Panc1 (cell line): ENCODE results near the gene ZFR2. TPM values are rescaled to one million over a fixed set of nuclear protein-coding genes. Genes with fewer than 3 reads are reported as not detected.
"Not testable (repeated sequence)": the region's sequence is repeated elsewhere in the genome, so short reads cannot be mapped to it uniquely, and the experiment has no call there.

ENCODE experiments used
- ATAC-seq: fragments of 200-7000 bp; cut with Tn5 transposase; 2 replicates; pipeline ENCODE4 v1.9.1; 2020; ENCODE audit warnings: mild to moderate bottlenecking, moderate library complexity
- BruUV-seq: library from RNA; stranded (reverse); fragments of 400-500 nt; replicated peaks from 2 replicates; lab custom pipeline; 2021; lab: Mats Ljungman, UMichigan
- CTCF ChIA-PET: fragments of 300-600 bp; sonication (Branson Sonifier 250); formaldehyde crosslinking; loops from one replicate; lab custom pipeline; 2022; ENCODE audit warnings: antibody characterized with exemption; lab: Charles Lee
- POLR2A ChIA-PET: fragments of 300-600 bp; sonication (Branson Sonifier 250); formaldehyde crosslinking; loops from one replicate; lab custom pipeline; 2022; ENCODE audit warnings: antibody characterized with exemption; lab: Charles Lee
- DNase-seq: peaks from one replicate; pipeline ENCODE4 v3.0.0-alpha.2; 2010; ENCODE audit warnings: low read depth, low spot score
- H3K27ac ChIP-seq: 2 replicates; pipeline ENCODE4 v1.5.1; 2011; ENCODE audit warnings: mild to moderate bottlenecking, low read length, inconsistent platforms
- H3K27me3 ChIP-seq: fragments of 200-500 bp; sonication (Bioruptor generic); 2 replicates; pipeline ENCODE4 v1.6.0; 2014; ENCODE audit warnings: low read length, inconsistent platforms; ENCODE audit not compliant: control insufficient read depth, insufficient read depth
- H3K36me3 ChIP-seq: fragments of 200-500 bp; sonication (Bioruptor generic); 2 replicates; pipeline ENCODE4 v1.5.1; 2014; ENCODE audit warnings: inconsistent platforms, mild to moderate bottlenecking, low read length, moderate library complexity; ENCODE audit not compliant: control insufficient read depth, insufficient read depth
- H3K4me1 ChIP-seq: 2 replicates; pipeline ENCODE4 v1.5.1; 2011; ENCODE audit warnings: inconsistent platforms, mild to moderate bottlenecking, low read length, moderate library complexity; ENCODE audit not compliant: control insufficient read depth, insufficient read depth
- H3K4me3 ChIP-seq, 2 experiments: 2 replicates each; pipeline ENCODE4 v1.5.1; 2011 to 2012; ENCODE audit warnings: low read depth in 2 of 2, low read length in 2 of 2, mild to moderate bottlenecking in 2 of 2, inconsistent platforms in 1 of 2, moderate library complexity in 1 of 2
- H3K9me3 ChIP-seq: fragments of 200-500 bp; sonication (Bioruptor generic); 2 replicates; pipeline ENCODE4 v1.5.1; 2014; ENCODE audit warnings: low read depth, mild to moderate bottlenecking, inconsistent platforms, low read length, moderate library complexity; ENCODE audit not compliant: control insufficient read depth, insufficient read depth
- POLR2AphosphoS5 ChIP-seq: IDR thresholded peaks from 2 replicates; pipeline ENCODE4 v1.6.1; 2012; ENCODE audit warnings: mild to moderate bottlenecking, low read depth, low read length, moderate library complexity
- SIN3A ChIP-seq: IDR thresholded peaks from 2 replicates; pipeline ENCODE4 v1.6.1; 2012; ENCODE audit warnings: low read depth, mild to moderate bottlenecking, low read length, moderate library complexity, borderline replicate concordance; ENCODE audit not compliant: insufficient read depth
- TCF7L2 ChIP-seq: IDR thresholded peaks from 2 replicates; pipeline ENCODE4 v1.6.1; 2011; ENCODE audit warnings: mild to moderate bottlenecking, low read depth, low read length, inconsistent platforms
- in situ Hi-C: cut with HindIII; loops from 2 replicates; pipeline ENCODE4 v1.10.0; 2016; ENCODE audit warnings: low sequenced_read_pairs, low pct_unique_long_range_greater_than_20kb
- intact Hi-C: fragments of 100-400 bp; cut with micrococcal nuclease; formaldehyde crosslinking; loops from one replicate; pipeline ENCODE4 v1.10.0; 2022; ENCODE audit not compliant: unreplicated experiment
- total RNA-seq: library from RNA; stranded (reverse); gene quantifications from one replicate; pipeline ENCODE4 v1.2.1, GENCODE V29; 2021; ENCODE audit not compliant: unreplicated experiment
- TF ChIP-seq, protein P1 (sequence below): fragments of 450-650 bp; IDR thresholded peaks from 2 replicates; pipeline ENCODE4 v1.5.1; 2017; ENCODE audit warnings: mild to moderate bottlenecking
- TF ChIP-seq, protein P2 (sequence below), 2 experiments: IDR thresholded peaks; 2 replicates each; pipeline ENCODE4 v1.6.1; 2011 to 2012; ENCODE audit warnings: low read depth in 2 of 2, control low read depth in 1 of 2, low read length in 1 of 2, mild to moderate bottlenecking in 1 of 2, moderate library complexity in 1 of 2; ENCODE audit not compliant: insufficient read depth in 1 of 2

Gene ZFR2
- total RNA-seq, 1 experiment from 2014 or later: 0.74 TPM

DNA sequence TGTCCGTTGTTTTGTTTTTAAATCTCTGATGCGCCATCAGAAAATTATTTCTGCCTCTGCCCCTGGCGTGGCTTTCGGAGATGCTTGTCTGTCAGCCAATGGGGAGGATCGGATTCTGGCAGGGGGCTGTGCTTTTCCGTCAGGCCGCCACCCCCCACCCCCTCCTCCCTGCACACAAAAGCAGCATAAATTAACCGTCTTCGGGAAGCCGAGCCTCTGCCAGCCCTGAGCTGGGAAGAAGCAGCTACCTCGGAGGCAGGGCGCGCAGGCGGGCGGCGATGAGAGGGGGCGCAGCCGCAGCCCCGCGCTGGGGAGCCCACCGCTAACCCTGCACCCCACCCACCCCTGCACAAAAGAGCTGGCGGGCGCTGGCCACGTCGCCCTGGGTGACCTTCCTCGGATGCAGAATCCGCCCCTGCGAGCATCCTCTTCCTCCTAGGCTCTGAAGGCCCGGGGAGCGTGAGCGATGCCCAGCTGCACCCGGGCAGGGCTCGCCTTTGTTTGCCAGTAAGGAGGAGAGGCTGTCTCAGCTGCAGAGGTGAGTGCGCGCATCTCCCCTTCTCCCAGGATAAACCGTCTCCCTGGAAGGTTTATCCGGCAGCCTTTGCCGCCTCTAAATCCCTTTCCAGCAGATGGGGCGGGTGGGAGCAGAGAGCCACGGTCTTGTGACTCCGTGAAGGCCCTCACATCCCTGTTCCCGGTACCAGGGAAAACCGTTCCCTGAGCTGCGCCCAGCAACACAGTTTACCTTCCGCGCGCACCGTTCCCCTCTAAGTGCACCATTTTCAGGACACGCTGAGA is 11.8 kb upstream of the ZFR2 start, which contains the start of gene ATCAY:
Gene ATCAY (plus strand): TSS at position 215 of the 801 bp plus-strand sequence. CDS start 5,083 bp downstream, outside the sequence.
- Histone ChIP-seq H3K4me1 (no peaks in the 10 kb centered on the region), H3K36me3 (no peaks in the 10 kb centered on the region), H3K27ac (no peak within 1 kb of the TSS), H3K9me3 (no peaks in the 10 kb centered on the region), H3K27me3 (no peaks in the 10 kb centered on the region), H3K4me3 (peak within 1 kb of the TSS in 1 of 2 experiments; percentile 4; a peak in 1 of 4 replicates)
- intact Hi-C loops: no loop called here
- CTCF ChIA-PET: interaction anchor here (0.5 to 0.6 kb wide), 2 partner anchors 286 to 744 kb away, joined by 3 read pairs; no protein-coding TSS in a partner anchor
- in situ Hi-C loops: no loop called here
- DNase-seq (no peak), ATAC-seq (no peak; the same call in 1 of the 2 replicates)
- no peak for TF ChIP-seq TCF7L2
- no peak for TF ChIP-seq SIN3A
- TF ChIP-seq, protein P1, sequence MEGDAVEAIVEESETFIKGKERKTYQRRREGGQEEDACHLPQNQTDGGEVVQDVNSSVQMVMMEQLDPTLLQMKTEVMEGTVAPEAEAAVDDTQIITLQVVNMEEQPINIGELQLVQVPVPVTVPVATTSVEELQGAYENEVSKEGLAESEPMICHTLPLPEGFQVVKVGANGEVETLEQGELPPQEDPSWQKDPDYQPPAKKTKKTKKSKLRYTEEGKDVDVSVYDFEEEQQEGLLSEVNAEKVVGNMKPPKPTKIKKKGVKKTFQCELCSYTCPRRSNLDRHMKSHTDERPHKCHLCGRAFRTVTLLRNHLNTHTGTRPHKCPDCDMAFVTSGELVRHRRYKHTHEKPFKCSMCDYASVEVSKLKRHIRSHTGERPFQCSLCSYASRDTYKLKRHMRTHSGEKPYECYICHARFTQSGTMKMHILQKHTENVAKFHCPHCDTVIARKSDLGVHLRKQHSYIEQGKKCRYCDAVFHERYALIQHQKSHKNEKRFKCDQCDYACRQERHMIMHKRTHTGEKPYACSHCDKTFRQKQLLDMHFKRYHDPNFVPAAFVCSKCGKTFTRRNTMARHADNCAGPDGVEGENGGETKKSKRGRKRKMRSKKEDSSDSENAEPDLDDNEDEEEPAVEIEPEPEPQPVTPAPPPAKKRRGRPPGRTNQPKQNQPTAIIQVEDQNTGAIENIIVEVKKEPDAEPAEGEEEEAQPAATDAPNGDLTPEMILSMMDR: no peak
- TF ChIP-seq, protein P2, sequence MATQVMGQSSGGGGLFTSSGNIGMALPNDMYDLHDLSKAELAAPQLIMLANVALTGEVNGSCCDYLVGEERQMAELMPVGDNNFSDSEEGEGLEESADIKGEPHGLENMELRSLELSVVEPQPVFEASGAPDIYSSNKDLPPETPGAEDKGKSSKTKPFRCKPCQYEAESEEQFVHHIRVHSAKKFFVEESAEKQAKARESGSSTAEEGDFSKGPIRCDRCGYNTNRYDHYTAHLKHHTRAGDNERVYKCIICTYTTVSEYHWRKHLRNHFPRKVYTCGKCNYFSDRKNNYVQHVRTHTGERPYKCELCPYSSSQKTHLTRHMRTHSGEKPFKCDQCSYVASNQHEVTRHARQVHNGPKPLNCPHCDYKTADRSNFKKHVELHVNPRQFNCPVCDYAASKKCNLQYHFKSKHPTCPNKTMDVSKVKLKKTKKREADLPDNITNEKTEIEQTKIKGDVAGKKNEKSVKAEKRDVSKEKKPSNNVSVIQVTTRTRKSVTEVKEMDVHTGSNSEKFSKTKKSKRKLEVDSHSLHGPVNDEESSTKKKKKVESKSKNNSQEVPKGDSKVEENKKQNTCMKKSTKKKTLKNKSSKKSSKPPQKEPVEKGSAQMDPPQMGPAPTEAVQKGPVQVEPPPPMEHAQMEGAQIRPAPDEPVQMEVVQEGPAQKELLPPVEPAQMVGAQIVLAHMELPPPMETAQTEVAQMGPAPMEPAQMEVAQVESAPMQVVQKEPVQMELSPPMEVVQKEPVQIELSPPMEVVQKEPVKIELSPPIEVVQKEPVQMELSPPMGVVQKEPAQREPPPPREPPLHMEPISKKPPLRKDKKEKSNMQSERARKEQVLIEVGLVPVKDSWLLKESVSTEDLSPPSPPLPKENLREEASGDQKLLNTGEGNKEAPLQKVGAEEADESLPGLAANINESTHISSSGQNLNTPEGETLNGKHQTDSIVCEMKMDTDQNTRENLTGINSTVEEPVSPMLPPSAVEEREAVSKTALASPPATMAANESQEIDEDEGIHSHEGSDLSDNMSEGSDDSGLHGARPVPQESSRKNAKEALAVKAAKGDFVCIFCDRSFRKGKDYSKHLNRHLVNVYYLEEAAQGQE (IDR thresholded peaks at IDR 0.05; ENCODE audit: insufficient read depth in 1 of 2, low read depth in 2 of 2, low read length in 1 of 2): no peak
- no peak for TF ChIP-seq POLR2AphosphoS5
- POLR2A ChIA-PET: interaction anchor here (0.6 kb wide), 1 partner anchor 312 kb away, joined by 5 read pairs; no protein-coding TSS in a partner anchor
- BruUV-seq: no TSS peak

DNA sequence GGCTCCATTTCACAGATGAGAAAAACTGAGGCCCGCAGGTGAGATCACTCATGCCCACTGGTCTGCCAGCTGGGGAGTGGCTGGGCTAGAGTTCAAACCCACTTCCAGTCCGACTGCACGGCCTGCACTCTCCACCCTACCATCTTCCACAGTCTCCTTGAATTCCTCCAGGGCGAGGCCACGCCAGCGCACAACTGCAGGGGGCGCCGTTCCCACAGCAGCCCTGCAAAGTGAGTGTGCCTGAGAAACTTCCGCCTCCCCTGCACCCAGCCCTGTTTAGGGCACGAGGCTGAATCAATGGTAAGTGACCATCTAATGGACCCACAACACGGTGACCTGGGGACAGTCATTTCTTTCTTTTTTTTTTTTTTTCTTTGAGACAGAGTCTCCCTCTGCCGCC is 10.8 kb upstream of the ZFR2 start:
- no TSS peak for BruUV-seq
- TF ChIP-seq, protein P1: no peak; the same call in 1 of the 2 replicates
- TF ChIP-seq TCF7L2: no peak
- TF ChIP-seq POLR2AphosphoS5: no peak
- TF ChIP-seq, protein P2 (IDR thresholded peaks at IDR 0.05; ENCODE audit: insufficient read depth in 1 of 2, low read depth in 2 of 2, low read length in 1 of 2): no peak
- no peak for TF ChIP-seq SIN3A
- Histone ChIP-seq H3K27me3 (no peaks in the 10 kb centered on the region), H3K4me3 (no peak overlapping the region), H3K27ac (no peak overlapping the region), H3K4me1 (no peaks in the 10 kb centered on the region), H3K36me3 (no peaks in the 10 kb centered on the region), H3K9me3 (no peaks in the 10 kb centered on the region)
- in situ Hi-C loops: no loop called here
- ChIA-PET POLR2A (no interaction called here), CTCF (no interaction called here)
- DNase-seq: no peak
- ATAC-seq: no peak
- intact Hi-C loops: no loop called here

- H3K36me3 ChIP-seq, BruUV-seq, CTCF ChIA-PET, ATAC-seq, H3K4me1 ChIP-seq, H3K27ac ChIP-seq, POLR2A ChIA-PET, in situ Hi-C loops, DNase-seq, H3K4me3 ChIP-seq, H3K9me3 ChIP-seq, intact Hi-C loops, H3K27me3 ChIP-seq: not testable (repeated sequence)
Measured at GRCh38 chr19:3874695-3875094, 5.9 kb upstream of the ZFR2 start.
